Measurements from ENCODE around the gene MRPL21.

The MRPL21 gene

DNA sequence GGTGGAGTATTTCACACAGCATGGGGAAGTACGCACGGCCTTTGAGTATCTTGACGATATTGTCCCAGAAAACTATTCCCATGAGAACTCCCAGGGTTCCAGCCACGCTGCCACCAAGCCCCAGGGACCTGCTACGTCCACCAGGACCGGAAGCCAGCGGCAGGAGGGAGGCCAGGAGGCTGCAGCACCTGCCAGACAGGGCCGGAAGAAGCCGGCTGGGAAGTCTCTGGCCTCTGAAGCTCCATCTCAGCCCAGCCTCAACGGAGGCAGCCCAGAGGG is 32.7 kb upstream of the MRPL21 start:
- H3K27ac ChIP-seq (ENCODE audit: low read depth, low read length), result no peak overlapping the region
- no peak overlapping the region for H3K4me2 ChIP-seq (ENCODE audit: low read length)
- no peaks in the 10 kb centered on the region for H4K20me1 ChIP-seq (ENCODE audit: control insufficient read depth, insufficient read depth, low read depth, low read length)
- no peak overlapping the region for H3K4me3 ChIP-seq (ENCODE audit: low read length)
- H3K79me2 ChIP-seq (ENCODE audit: control insufficient read depth, low read length), result no peaks in the 10 kb centered on the region
- H3K9me2 ChIP-seq (replicated peaks; ENCODE audit: control insufficient read depth, low read length), result no peaks in the 10 kb centered on the region
- no peaks in the 10 kb centered on the region for H3K4me1 ChIP-seq (ENCODE audit: control insufficient read depth, low read length)
- no peak for TF ChIP-seq EZH2phosphoT487 (IDR thresholded peaks at IDR 0.05; ENCODE audit: borderline replicate concordance, low read length)
- TF ChIP-seq, protein P1, sequence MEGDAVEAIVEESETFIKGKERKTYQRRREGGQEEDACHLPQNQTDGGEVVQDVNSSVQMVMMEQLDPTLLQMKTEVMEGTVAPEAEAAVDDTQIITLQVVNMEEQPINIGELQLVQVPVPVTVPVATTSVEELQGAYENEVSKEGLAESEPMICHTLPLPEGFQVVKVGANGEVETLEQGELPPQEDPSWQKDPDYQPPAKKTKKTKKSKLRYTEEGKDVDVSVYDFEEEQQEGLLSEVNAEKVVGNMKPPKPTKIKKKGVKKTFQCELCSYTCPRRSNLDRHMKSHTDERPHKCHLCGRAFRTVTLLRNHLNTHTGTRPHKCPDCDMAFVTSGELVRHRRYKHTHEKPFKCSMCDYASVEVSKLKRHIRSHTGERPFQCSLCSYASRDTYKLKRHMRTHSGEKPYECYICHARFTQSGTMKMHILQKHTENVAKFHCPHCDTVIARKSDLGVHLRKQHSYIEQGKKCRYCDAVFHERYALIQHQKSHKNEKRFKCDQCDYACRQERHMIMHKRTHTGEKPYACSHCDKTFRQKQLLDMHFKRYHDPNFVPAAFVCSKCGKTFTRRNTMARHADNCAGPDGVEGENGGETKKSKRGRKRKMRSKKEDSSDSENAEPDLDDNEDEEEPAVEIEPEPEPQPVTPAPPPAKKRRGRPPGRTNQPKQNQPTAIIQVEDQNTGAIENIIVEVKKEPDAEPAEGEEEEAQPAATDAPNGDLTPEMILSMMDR (IDR thresholded peaks at IDR 0.05; ENCODE audit: low read depth, low read length, poor library complexity, severe bottlenecking), result no peak
- H3K9me3 ChIP-seq (ENCODE audit: control insufficient read depth, insufficient read depth, low read length), result no peaks in the 10 kb centered on the region
- no peaks in the 10 kb centered on the region for H3K27me3 ChIP-seq (ENCODE audit: control insufficient read depth, low read length)
- H3K36me3 ChIP-seq (ENCODE audit: control insufficient read depth, low read length), result peaks cover 27% of the 10 kb centered on the region
- H3F3A ChIP-seq (ENCODE audit: control insufficient read depth, insufficient read depth), result no peaks in the 10 kb centered on the region

DNA sequence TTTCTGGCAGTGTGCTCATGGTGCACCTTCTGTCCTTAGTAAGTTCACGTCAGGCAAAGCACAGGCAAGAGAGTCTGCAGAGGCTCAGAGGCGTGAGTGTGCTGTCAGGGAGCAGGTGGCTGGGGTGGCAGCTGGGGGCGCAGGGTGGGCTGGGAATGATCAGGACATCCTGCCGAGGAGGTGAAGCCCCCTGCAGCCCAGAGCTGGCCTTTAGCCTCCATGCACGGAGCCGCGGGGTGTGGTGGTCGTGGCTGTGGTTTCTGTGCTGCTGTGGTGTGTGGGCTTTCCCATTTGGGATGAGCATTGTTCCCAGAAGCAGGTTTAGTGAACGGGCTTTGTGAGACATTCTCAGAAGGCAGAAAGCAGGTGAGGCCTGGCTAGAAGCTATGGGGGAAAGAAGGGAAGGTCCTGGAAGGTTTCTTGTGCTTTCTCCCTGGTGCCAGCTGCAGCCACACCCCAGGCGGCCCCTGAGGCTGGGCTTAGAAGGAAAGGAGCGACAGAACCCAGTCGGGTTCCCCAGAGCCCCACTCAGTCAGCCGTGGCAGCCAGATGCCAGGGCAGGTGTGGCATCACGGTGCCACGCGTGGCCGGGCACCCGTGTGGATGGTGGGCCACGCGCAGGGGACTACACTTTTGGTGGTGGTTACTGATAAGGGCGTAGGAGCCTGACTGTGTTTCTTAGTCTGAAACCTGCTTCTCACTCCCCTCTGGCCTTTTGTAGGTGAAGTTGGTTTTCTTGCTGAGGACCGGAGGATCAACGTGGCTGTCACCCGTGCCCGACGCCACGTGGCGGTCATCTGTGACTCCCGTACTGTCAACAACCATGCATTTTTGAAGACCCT is 32.1 kb upstream of the MRPL21 start:
- no peaks in the 10 kb centered on the region for H3K9me2 ChIP-seq (replicated peaks; ENCODE audit: control insufficient read depth, low read length)
- H3K36me3 ChIP-seq (ENCODE audit: control insufficient read depth, low read length), result peaks cover 27% of the 10 kb centered on the region
- H3K4me1 ChIP-seq (ENCODE audit: control insufficient read depth, low read length), result no peaks in the 10 kb centered on the region
- H3K79me2 ChIP-seq (ENCODE audit: control insufficient read depth, low read length), result no peaks in the 10 kb centered on the region
- no peaks in the 10 kb centered on the region for H4K20me1 ChIP-seq (ENCODE audit: control insufficient read depth, insufficient read depth, low read depth, low read length)
- H3K4me2 ChIP-seq (ENCODE audit: low read length), result no peak overlapping the region
- no peak overlapping the region for H3K4me3 ChIP-seq (ENCODE audit: low read length)
- H3F3A ChIP-seq (ENCODE audit: control insufficient read depth, insufficient read depth), result no peaks in the 10 kb centered on the region
- no peaks in the 10 kb centered on the region for H3K9me3 ChIP-seq (ENCODE audit: control insufficient read depth, insufficient read depth, low read length)
- TF ChIP-seq, protein P1 (IDR thresholded peaks at IDR 0.05; ENCODE audit: low read depth, low read length, poor library complexity, severe bottlenecking), result no peak
- no peak for TF ChIP-seq EZH2phosphoT487 (IDR thresholded peaks at IDR 0.05; ENCODE audit: borderline replicate concordance, low read length)
- H3K27ac ChIP-seq (ENCODE audit: low read depth, low read length), result no peak overlapping the region
- H3K27me3 ChIP-seq (ENCODE audit: control insufficient read depth, low read length), result no peaks in the 10 kb centered on the region

DNA sequence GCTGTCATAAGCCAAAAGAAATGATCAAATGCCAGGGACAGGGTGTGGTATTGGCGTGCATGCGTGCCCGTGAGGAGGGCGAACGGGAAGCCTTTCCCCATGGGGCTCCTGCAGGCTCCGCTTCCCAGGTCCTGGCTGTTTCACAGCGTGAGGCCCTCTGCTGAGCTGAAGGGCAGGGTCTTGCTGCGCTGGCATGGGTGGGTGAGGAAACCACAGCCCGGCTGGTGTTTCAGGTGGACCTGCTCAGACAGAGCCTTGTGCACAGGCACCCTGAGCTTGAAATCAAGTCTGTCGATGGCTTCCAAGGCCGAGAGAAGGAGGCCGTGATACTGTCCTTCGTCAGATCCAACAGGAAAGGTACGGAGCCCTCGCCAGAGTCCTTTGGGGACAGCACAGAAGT is 31.4 kb upstream of the MRPL21 start:
- Histone ChIP-seq H4K20me1 (ENCODE audit: control insufficient read depth, insufficient read depth, low read depth, low read length) (no peaks in the 10 kb centered on the region), H3K36me3 (ENCODE audit: control insufficient read depth, low read length) (peaks cover 34% of the 10 kb centered on the region), H3F3A (ENCODE audit: control insufficient read depth, insufficient read depth) (no peaks in the 10 kb centered on the region), H3K27ac (ENCODE audit: low read depth, low read length) (no peak overlapping the region), H3K4me1 (ENCODE audit: control insufficient read depth, low read length) (no peaks in the 10 kb centered on the region), H3K9me2 (replicated peaks; ENCODE audit: control insufficient read depth, low read length) (no peaks in the 10 kb centered on the region), H3K4me3 (ENCODE audit: low read length) (no peak overlapping the region), H3K79me2 (ENCODE audit: control insufficient read depth, low read length) (no peaks in the 10 kb centered on the region), H3K9me3 (ENCODE audit: control insufficient read depth, insufficient read depth, low read length) (no peaks in the 10 kb centered on the region), H3K27me3 (ENCODE audit: control insufficient read depth, low read length) (no peaks in the 10 kb centered on the region), H3K4me2 (ENCODE audit: low read length) (no peak overlapping the region)
- no peak for TF ChIP-seq EZH2phosphoT487 (IDR thresholded peaks at IDR 0.05; ENCODE audit: borderline replicate concordance, low read length)
- TF ChIP-seq, protein P1 (IDR thresholded peaks at IDR 0.05; ENCODE audit: low read depth, low read length, poor library complexity, severe bottlenecking), result no peak

All from DOHH2 (cell line).